GM19438 (cell line): ENCODE measurements around the gene ATP13A2.
"Not testable (repeated sequence)": the region's sequence is repeated elsewhere in the genome, so short reads cannot be mapped to it uniquely, and the experiment has no call there.

ENCODE experiments used
- ATAC-seq: cut with Tn5 transposase; IDR thresholded peaks from one replicate; pipeline ENCODE4 v1.9.1; 2021; ENCODE audit warnings: low read depth; ENCODE audit not compliant: unreplicated experiment

ATP13A2 gene

DNA sequence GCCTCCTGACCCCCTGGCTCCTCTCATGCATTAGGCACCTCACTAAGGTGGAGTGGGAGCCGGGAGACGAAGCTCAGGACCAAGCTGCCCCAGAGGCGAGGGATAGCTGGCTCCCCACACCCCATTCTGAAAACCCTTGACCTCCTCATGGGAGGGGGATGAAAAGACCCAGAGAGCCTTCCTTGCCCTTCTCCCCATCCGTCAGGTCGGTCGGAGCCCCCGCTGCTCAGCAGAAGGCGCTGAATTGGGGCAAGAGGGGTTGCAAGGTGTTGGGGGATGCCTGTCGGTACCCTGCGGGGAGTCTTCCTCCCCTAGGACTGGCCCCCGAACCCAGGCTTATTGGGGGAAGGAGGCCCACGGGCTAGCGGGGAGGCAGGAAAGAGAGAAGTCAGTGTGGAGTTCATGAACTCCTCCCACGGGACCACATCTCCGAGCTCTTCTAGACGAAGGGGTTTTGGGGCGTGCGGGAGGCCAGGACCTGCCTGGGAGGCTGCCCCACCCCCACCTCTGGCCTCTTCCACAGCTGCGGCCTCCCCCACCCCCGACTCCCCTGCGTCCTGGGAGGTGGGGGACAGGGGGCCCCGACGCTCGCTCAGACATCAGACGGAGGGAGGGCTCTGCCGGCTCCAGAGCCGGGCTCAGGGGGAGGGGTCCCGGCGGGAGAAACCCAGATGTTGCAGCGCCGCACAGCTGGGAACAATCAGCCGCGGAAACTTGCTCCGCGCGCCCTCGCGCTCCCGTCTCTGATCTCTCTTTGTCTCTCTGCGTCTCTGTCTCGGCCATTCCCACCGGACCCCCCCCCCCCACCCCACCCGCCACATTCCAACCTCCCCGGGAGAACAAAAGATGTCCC, 32.0 kb downstream of the ATP13A2 start:
- no peak for ATAC-seq

DNA sequence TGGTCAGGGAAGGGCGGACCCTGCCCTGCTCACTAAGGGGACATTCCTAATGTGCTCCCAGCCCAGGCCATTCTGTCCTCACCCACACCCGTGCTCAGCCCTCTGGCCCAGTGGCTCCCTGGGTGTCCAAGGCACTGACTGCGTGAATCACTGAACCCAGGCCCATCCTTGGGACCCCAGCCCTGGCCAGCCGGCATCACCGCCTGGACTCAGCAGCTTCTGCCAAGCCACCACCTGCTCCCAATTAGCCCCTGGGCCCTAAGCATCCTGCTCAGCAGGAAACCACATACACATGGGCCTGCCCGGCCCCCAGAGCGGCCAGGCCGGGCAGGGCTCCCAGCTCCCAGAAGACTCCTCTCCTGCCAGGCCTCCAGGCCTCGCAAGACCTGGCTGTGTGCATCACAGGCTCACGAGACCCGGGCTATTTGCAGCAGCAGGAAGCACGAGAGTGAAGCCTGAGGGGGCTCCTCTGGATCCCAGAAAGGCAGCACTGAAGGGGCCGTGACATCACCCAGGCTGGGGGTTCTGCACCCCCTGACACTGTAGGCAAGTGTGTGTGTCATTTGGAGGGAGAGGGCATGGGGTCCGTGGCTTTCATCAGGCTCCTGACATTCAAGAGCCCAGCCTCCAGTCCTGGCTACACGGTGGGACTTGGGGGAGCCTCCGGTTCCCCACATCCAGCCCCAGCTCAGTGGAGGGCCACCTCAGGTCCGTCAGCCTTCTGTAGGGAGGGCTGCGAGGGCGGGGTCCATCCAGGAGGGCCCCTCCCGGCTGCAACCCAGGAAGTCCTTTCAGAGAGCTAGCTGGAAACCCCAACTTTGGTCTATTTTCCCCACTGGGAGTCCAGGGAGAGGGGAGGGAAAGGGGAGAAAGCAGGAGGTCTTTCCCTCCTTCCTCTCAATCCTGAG, 32.9 kb downstream of the ATP13A2 start:
- no peak for ATAC-seq

DNA sequence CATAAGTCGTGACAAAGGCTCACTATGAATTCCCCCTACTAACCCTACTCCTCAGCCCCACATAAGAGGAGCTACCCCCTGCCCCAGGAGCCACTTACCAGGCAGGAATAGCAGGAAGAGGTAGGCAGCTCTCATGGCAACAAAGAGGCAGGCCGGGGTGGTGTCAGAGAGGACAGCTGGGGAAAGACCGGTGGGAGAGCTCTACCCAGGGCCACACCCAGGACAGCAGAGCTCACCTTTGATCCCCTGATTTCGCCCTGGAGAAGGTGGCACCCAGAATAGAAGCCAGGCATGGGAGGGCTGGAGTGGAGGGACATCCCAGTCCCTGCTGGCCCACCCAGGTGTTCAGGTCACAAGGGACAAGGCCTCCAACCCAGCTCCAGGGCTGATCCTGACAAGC, 33.6 kb downstream of the ATP13A2 start:
- ATAC-seq, result no peak

DNA sequence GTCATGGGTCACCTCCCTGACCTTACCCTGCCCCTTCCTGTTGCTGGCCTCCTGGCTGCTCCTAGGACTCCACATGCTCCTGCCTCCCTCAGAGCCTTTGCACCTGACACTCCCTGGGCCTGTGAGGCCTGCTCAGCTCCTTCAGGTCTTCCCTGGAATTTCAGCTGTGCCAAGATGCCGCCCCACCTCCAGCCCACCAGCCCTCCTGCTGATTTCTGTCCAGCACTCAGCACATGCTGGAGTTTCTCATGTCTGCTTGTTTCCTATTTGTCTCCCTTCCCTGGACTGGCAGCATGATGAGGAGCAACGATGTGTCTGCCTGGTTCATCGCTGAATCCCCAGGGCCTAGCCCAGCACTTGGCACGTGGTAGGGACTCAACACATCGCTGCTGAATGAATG, 34.4 kb downstream of the ATP13A2 start:
- ATAC-seq, result no peak

DNA sequence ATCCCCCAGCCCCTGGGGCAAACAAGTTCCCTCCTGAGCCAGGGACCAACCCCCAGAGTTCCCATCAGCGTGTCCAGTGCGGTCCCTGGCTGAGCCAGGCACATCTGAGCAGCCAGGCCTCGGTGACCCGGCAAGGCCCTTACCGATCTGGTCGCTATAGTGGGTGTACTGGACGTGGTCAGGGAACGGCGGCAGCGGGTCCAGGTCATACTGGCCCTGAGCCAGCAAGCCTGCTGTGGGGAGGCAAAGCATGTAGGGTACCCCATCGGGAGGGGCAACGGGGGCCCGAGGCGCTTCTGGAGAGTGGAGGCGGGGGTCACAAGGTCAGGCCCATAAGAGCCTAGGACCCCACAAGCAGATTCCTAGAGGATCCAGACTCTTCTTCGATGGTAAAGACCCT, 34.8 kb downstream of the ATP13A2 start:
- no peak for ATAC-seq

DNA sequence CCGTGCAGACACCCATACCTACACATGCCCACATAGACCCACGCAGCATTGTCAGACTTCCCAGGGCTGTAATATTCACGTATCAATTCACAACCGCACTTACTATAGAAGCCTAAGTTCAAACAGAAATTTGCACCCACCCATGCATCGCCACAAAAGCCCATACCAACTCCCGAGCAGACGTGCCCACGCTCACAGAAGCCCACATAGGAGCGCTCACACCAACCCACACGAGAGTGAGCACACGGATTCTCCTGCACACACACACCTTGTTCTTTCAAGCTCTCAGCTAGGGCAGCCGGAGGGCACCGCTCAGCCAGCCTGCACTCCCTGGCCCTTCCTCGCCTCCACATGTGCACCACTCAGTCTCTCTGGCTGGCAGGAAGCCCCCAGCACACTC, 35.9 kb downstream of the ATP13A2 start:
- ATAC-seq, result no peak

DNA sequence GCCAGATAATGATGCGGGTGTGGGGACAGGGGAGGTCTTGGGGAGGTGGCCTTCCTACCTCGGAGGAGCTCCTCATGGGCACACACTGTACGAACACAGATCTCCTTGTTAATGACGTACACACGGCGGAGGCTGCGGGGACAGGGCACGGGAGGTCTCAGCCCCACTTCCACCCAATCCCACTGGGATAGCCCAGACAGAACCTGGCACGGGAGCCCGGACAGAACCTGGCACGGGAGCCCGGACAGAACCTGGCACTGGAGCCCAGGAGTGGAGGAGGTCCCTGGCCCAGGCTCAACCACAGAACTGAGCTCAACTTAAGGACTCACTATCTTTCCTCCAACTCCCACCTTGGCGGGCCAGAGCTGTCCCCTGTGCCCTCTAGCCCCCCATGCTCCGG, 36.5 kb downstream of the ATP13A2 start:
- no peak for ATAC-seq

DNA sequence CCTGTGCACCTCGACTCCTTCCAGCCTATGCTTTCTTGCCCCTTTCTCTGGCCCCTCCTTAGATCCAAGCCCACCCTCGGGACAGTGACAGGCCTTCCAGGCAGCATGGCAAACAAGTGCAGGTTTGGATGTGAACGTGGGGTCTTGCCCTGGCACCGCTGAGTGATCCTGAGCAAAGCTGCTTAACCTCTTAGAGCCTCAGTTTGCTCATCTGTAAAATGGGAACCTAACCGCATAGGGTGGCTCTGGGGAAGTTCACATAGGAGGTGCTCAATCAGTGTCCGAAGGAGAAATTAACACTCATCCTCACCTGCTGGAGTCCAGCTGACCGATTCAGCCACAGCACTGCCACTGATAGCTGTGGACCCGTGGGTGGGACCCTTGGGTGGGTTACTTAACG, 38.5 kb downstream of the ATP13A2 start:
- ATAC-seq, result no peak

DNA sequence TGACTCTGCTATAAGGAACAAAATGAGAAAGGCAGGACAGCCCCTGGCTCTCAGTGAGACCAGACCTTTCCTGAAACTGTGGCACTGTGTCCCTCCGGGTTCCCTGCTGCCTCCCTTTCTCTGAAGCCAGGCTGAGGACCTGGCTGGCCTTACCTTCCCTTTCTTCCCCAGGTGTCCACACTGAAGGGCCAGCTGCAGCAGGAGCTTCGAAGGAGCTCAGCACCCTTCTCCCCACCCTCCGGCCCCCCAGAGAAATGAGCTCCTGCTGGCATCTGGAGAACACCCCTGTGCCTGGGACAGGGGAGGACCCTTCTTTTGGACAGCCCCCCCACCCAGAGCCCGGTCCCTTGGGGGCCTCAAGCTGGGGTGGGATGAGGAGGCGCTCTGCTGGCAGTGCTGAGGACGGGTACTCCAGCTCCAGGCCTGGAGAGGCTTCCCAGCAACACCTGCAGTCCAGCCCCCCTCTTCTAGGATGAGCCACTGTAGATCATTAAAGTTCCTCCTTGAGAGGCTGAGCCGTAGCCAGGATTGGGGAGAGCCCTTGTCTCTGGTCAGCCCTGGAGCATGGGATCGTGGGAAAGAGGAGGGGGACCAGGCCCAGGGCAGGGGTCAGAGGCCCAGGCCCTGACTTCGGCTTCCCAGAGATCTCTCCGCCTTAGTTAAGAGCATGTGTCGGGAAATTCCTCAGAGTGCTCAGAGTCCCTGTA, 39.4 kb downstream of the ATP13A2 start:
- ATAC-seq, result no peak

DNA sequence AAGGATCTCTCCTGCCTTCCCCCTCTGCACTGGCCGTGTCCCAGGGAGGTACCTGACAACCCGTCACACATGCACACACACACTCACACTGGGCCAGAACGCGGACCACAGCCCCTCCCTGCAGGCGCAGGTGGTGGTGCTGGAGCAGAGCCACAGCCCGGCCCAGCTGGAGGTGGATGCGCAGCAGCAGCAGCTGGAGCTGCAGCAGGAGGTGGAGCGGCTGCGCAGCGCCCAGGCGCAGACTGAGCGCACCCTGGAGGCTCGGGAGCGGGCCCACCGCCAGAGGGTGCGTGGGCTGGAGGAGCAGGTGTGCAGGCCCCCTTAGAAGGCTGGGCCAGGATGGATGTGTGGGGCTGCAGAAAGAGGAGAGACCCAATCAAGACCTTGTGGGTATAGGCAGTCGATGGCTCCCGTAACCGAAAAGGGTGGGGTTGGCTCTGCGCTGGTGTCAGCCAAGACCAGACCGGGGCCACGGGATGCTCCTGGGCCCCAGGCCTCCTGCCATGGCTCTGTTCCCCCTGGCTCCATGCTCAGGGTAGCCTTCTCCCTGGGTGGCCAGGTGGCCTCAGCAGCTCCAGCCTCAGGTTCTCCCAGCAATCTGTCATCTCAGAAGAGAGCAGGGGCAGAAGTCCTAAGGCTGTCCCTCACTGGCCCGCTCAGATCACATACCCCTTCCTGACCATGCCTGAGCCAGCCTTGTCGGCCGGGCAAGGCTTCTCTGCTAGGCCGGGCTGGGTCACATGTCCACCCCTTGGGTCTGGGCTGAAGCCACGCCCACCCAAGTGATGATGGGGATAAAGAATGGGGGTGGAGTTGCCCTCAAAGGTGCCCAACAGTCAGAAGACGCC, 40.2 kb downstream of the ATP13A2 start:
- ATAC-seq, result no peak

DNA sequence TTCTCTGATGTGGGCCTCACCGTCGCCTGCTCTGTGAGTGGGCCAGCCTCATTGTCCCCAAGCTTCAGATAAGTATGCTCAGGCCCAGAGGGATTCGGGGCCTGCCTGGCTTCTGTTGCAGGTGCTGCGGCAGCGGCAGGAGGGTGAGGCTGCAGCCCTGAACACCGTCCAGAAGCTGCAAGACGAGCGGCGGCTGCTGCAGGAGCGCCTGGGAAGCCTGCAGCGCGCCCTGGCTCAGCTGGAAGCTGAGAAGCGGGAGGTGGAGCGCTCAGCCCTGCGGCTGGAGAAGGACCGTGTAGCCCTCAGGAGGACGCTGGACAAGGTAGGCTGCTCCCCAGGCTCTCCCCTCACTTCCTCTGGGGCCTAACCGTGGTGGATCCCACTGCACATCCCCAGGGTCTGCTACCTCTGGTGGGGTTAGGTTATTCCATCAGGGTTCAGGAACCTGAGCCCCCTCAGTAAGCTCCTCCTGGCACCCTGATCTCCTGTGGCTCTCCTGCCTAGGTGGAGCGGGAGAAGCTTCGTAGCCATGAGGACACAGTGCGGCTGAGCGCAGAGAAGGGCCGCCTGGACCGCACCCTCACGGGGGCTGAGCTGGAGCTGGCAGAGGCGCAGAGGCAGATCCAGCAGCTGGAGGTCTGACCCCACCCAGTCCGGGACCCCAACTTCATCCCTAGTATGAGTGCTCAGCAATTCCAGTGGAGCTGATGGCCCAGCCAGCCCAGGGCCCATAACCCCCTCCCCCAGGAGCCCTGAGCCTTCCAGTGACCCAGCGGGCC, 41.4 kb downstream of the ATP13A2 start:
- ATAC-seq, result no peak

DNA sequence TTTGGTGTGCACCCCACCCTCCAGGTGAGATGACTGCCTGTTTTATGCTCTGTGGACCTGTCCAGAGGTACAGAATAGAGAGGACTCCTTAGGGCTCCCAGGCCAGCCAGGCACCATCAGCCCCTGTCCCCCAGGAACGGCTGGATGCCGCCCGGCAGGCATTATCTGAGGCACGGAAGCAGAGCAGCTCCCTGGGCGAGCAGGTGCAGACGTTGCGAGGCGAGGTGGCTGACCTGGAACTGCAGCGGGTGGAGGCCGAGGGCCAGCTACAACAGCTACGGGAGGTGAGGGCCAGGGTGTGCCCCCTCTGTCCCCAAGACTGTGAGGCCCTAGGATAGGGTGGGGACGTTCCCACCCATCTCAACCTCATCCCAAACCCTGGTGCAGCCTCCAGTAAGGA, 42.1 kb downstream of the ATP13A2 start:
- ATAC-seq, result no peak

DNA sequence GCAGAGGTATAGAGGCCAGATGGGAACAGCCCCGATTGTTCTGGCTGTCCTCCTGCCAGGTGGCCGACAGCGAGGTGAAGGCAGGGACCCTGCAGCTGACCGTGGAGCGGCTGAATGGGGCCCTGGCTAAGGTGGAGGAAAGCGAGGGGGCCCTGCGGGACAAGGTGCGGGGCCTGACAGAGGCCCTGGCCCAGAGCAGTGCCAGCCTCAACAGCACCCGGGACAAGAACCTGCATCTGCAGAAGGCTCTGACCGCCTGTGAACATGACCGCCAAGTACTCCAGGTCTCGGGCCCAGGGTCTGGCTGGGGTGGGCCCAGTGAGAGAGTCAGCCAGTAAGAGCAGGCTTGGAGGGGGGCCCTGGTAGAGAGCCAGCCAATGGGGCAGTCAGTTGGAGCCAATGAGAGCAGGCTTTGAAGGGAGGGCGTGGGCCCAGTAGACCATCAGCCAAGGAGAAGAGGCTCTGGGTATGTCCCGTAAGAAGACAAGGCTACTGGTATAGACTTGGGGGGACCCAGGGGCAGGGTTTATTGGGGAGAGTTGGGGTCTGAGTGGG, 42.6 kb downstream of the ATP13A2 start:
- ATAC-seq, result no peak

DNA sequence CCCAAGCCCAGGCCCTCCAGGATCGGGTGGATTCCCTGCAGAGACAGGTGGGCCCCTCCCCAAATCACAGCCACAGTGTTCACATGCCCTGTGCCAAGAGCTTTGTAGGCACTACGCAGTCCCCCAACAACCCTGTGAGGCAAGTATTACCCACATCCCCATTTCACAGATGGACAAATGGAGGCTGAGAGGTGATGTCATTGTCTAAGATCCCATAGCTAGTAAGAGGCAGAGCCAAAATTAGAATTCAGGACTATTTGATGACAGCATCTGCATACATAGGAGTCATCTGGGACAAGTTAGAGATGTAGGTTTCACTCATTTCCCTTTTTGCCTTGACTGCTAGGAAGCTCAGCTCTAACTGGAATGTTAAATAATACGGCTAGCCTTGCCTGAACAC, 43.4 kb downstream of the ATP13A2 start:
- no peak for ATAC-seq

DNA sequence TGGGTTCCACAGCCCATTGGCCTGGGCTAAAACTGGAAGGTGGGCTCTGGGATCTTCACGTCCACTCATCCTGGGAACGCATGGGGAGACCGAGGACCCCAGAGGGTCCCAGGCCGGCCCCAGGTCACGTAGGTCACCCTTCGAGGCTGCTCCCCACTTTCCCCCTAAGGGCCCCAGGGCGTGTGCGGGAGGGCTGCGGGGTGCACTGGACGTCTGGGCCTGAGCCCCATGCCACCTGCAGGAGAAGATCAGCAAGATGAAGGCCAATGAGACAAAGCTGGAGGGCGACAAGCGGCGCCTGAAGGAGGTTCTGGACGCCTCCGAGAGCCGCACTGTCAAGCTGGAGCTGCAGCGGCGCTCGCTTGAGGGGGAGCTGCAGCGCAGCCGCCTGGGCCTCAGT, 43.8 kb downstream of the ATP13A2 start:
- ATAC-seq, result no peak

DNA sequence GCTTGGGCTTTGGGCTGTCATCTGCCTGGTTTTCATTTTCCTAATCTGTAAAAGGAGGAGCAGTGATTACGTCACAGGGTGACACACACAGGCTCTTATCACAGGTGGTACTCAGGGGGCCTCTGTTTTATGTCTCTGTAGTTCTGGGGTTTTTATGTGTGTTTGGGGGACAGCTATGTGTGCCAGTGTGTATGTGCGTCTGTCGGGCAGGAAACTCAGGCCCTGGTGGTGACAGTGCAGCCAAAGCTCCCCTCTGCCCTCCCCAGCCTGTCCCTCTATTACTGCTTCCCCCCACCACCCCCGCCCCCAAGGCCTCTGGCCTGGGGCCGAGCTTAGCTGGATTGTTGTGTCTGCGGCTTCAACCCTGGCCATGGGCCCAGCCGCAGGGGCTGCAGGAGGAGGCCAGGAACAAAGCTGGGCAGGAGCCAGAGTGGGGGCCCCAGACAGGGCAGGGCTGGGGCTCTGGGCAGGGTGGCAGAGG, 44.6 kb downstream of the ATP13A2 start:
- no peak for ATAC-seq

DNA sequence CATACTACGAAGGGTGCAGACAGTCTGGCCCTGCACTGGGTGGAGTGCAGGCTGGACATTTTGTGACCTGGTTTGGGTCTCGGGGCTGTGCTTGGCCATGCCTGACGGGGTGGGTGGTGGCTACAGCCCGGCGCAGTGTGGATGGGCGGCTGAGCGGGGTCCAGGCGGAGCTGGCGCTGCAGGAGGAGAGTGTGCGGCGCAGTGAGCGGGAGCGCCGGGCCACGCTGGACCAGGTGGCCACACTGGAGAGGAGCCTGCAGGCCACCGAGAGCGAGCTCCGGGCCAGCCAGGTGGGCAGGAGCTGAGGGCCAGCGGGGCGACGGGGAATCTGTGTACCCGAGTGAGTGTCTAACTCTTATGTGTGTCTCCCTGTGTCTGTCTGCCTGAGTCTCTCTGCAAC, 45.4 kb downstream of the ATP13A2 start:
- ATAC-seq, result no peak

DNA sequence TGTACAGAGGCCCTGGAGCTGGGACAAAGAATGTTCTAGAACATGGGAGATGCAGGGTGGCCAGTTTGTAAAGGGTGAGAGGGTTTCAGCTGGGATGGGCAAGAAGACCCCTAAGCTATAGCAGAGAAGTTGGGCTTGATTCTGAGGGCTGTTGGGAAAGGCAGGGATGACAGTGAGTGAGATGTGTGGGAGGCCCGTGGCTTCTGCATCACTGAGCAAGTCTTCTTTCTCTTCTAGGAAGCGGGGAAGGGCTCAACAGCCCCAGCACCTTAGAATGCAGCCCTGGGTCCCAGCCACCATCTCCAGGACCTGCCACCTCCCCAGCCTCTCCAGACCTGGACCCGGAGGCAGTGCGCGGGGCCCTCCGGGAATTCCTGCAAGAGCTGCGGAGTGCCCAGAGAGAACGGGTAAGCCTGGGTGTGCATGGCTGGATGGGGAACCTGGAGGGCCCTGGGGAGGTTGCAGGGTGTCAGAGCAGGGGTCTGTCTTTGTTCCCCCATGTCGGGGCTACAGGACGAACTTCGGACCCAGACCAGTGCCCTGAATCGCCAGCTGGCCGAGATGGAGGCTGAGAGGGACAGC, 46.2 kb downstream of the ATP13A2 start:
- no peak for ATAC-seq

DNA sequence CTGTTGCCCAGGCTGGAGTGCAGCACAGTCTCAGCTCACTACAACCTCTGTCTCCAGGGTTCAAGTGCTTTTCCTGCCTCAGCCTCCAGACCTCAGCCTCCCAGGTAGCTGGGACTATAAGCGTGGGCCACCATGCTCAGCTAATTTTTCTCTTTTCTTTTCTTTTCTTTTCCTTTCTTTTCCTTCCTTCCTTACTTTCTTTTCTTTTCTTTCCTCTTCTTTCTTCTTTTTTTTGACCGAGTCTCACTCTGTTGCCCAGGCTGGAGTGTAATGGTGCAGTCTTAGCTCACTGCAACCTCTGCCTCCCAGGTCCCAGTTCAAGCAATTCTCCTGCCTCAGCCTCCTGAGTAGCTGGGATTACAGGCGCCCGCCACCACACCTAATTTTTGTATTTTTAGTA, 47.6 kb downstream of the ATP13A2 start:
- ATAC-seq, result not testable (repeated sequence)
